ENCODE measurements around the gene COL4A1. TPM values are rescaled to one million over a fixed set of nuclear protein-coding genes. Genes with fewer than 3 reads are reported as not detected.

Gene COL4A1
- total RNA-seq, 2 donors from 2014 or later, result 80.4 to 253 TPM

DNA sequence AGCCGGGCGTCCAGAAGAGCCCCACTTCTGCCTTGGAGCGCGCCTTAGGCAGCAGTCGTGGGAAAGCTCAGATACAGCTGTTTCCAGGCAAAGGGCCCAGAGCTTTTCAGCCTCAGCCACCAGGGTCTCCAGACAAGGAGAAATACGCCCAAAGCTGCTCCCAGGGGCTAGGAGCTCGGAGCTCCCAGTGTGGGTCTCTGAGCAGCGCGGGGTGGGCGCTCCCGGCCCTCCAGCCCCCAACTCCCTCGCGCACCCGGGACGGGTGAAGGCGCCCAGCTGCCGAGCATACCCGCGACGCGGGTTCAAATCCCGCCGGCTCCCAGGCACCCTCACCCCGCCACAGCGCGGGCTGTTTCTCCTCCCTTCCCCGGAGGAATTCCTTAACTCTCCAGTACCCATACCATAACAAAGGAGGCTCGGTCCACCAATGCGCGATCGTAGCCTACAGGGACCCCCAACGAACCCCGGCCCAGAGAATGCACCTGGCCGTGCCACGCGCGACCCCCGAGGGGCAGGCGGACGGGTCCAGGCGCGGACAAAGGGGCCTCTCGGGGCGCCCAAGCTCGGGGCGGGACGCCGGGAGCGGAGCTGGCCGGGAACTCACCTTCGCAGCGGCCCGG, 507 bp downstream of the COL4A1 start:
- Histone ChIP-seq H3K9me3 (no peaks in the 10 kb centered on the region), H3K4me1 (peaks cover 75% of the 10 kb centered on the region), H3K27ac (peak overlapping the region; percentile 18 to 82 (median 77)), H3K27me3 (peaks cover 0 to 6% of the 10 kb centered on the region in 2 donors), H3K36me3 (replicated peaks in 1 of 2; ENCODE audit: insufficient read depth in 1 of 2, low read depth in 2 of 2) (no peaks in the 10 kb centered on the region), H3K4me3 (peak overlapping the region; percentile 19 to 41)
- ATAC-seq (no peak), DNase-seq (no peak)
- 5 to 7% methylated on average over 26 to 53 of the region's 53 CpGs for whole genome bisulfite sequencing, 2 donors
- intact Hi-C loops (cut with DNase I), result no loop called here
- TF ChIP-seq, protein P1, sequence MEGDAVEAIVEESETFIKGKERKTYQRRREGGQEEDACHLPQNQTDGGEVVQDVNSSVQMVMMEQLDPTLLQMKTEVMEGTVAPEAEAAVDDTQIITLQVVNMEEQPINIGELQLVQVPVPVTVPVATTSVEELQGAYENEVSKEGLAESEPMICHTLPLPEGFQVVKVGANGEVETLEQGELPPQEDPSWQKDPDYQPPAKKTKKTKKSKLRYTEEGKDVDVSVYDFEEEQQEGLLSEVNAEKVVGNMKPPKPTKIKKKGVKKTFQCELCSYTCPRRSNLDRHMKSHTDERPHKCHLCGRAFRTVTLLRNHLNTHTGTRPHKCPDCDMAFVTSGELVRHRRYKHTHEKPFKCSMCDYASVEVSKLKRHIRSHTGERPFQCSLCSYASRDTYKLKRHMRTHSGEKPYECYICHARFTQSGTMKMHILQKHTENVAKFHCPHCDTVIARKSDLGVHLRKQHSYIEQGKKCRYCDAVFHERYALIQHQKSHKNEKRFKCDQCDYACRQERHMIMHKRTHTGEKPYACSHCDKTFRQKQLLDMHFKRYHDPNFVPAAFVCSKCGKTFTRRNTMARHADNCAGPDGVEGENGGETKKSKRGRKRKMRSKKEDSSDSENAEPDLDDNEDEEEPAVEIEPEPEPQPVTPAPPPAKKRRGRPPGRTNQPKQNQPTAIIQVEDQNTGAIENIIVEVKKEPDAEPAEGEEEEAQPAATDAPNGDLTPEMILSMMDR (IDR thresholded peaks at IDR 0.05), result no peak
- no peak for TF ChIP-seq POLR2A (IDR thresholded peaks at IDR 0.05)

GRCh38 chr13:110305949-110306339, 1.0 kb downstream of the COL4A1 start:
- Histone ChIP-seq H3K4me1 (peaks cover 71% of the 10 kb centered on the region), H3K4me3 (no peak overlapping the region), H3K9me3 (no peaks in the 10 kb centered on the region), H3K27me3 (peaks cover 0 to 6% of the 10 kb centered on the region in 2 donors), H3K27ac (peak overlapping the region in 3 of 4 donors; percentile 77 to 82 (median 77)), H3K36me3 (replicated peaks in 1 of 2; ENCODE audit: insufficient read depth in 1 of 2, low read depth in 2 of 2) (no peaks in the 10 kb centered on the region)
- no peak for ATAC-seq
- 5 to 8% methylated on average over 6 of the region's 6 CpGs for WGBS, 2 donors
- no peak for TF ChIP-seq POLR2A (IDR thresholded peaks at IDR 0.05)
- TF ChIP-seq, protein P1 (IDR thresholded peaks at IDR 0.05), result no peak
- intact Hi-C loops (cut with DNase I), result no loop called here
- DNase-seq, result no peak

DNA sequence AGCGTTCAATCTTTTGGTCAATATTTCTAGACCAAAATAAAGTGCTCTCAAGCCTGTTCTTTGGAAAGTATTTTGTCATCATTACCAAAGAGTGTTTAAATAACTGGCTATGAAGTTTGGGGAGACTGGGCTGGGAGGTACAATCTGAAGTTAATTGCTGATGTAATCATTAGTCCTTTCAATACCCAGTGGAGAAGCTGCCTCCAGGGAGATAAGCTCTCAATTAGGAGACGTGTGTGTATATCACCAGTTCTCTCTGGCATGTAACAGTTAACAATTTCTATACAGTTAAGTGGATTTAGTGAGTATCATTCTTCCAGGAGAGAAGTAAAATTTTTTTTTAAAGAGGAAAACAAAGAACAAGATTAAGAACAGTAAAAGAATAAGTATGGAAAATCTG, 1.4 kb downstream of the COL4A1 start:
- TF ChIP-seq, protein P1 (IDR thresholded peaks at IDR 0.05), result no peak
- TF ChIP-seq POLR2A (IDR thresholded peaks at IDR 0.05), result no peak

DNA sequence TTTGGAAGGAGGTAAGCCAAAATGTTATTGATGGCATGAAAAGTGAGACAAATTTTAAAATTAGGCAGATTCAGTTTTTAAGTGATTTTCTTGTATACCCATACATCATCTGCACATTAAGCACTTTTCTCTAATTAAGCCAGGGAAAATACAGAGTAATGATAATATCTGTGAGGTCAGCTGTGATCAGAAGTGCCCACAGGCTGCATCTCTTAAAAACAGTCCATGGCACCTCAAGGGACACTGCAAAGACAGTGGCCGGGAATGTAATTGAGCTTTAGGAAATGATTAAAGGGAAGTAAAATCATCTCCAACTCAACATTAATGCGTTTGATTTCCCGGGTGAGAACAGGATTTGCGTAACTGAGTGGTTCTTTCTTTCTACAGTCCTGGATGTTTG, 2.0 kb downstream of the COL4A1 start:
- Histone ChIP-seq H3K4me1 (peaks cover 62% of the 10 kb centered on the region), H3K4me3 (no peak overlapping the region), H3K27ac (peak overlapping the region in 2 of 4 donors; percentile 26 to 77), H3K9me3 (no peaks in the 10 kb centered on the region), H3K27me3 (peaks cover 0 to 6% of the 10 kb centered on the region in 2 donors), H3K36me3 (replicated peaks in 1 of 2; ENCODE audit: insufficient read depth in 1 of 2, low read depth in 2 of 2) (no peaks in the 10 kb centered on the region)
- intact Hi-C loops (cut with DNase I), result no loop called here
- no peak for TF ChIP-seq POLR2A (IDR thresholded peaks at IDR 0.05)
- TF ChIP-seq, protein P1 (IDR thresholded peaks at IDR 0.05), result no peak
- DNase-seq, result no peak
- no peak for ATAC-seq
- WGBS, 2 donors, result 9 to 10% methylated on average over 4 of the region's 4 CpGs

More for the DNA sequence above, 1.4 kb downstream of the COL4A1 start:
- no peak for ATAC-seq
- Histone ChIP-seq H3K36me3 (replicated peaks in 1 of 2; ENCODE audit: insufficient read depth in 1 of 2, low read depth in 2 of 2) (no peaks in the 10 kb centered on the region), H3K4me3 (no peak overlapping the region), H3K27me3 (peaks cover 0 to 6% of the 10 kb centered on the region in 2 donors), H3K9me3 (no peaks in the 10 kb centered on the region), H3K4me1 (peaks cover 67% of the 10 kb centered on the region), H3K27ac (peak overlapping the region in 3 of 4 donors; percentile 77 to 82 (median 77))
- intact Hi-C loops (cut with DNase I), result no loop called here
- WGBS, 2 donors, result 11 to 18% methylated on average over 2 of the region's 2 CpGs
- no peak for DNase-seq

DNA sequence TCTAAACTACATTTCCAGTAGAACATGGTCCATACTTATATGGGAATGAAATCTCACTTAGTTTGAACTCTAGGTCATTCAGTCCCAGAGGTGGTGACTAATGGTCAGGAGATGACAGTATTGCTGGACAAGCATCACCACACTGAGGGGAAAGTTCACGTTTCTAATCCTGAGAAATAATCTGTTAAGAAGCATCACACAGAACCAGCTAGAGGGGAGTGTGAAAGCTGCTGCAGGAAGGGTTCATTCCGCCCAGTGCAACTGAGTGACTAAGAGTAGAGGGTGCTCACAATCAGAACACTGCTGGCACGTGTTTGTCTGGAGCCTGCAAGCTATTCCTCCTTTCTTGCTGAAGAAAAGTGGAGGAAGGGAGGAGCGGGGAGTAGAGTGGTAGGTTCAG, 2.7 kb downstream of the COL4A1 start:
- WGBS, 2 donors, result 26% methylated on average over 4 of the region's 4 CpGs
- intact Hi-C loops (cut with DNase I), result no loop called here
- no peak for ATAC-seq
- peaks cover 0 to 6% of the 10 kb centered on the region in 2 donors for H3K27me3 ChIP-seq
- H3K4me3 ChIP-seq, result no peak overlapping the region
- no peaks in the 10 kb centered on the region for H3K9me3 ChIP-seq
- H3K27ac ChIP-seq, result peak overlapping the region in 3 of 4 donors; percentile 10 to 68 (median 59)
- H3K4me1 ChIP-seq, result peaks cover 54% of the 10 kb centered on the region
- H3K36me3 ChIP-seq (replicated peaks in 1 of 2; ENCODE audit: insufficient read depth in 1 of 2, low read depth in 2 of 2), result no peaks in the 10 kb centered on the region
- TF ChIP-seq, protein P1 (IDR thresholded peaks at IDR 0.05), result no peak
- no peak for TF ChIP-seq POLR2A (IDR thresholded peaks at IDR 0.05)
- no peak for DNase-seq
